ENCODE measurements around the gene BAIAP2.

The BAIAP2 gene

DNA sequence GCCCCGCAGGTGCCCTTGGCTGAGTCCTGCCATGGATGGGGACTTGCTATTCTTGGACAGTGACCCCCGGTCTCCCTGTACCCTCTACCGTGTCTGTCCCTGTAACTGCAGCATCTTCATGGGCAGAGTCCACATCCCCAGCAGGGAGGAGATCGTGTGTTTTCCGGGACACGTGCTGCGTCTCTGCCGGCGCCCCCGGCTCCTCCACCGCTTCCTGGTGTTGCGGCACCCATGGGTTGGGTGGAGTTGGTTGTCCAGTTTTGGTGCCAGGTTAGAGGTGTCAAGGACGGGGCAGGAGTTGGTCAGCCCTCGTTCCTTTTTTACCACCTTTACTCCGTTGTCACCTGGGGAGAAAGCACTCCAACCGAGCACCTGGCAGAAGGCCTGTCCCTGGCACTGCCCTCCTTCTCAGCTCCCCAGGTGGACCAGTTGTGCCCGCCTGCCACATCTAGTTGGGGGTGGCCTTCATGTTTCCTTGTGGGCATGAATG is 20.0 kb downstream of the BAIAP2 start:
- DNase-seq, result no peak

- DNase-seq, result no peak
Observed at GRCh38 chr17:81056312-81056711, 21.4 kb downstream of the BAIAP2 start.

DNA sequence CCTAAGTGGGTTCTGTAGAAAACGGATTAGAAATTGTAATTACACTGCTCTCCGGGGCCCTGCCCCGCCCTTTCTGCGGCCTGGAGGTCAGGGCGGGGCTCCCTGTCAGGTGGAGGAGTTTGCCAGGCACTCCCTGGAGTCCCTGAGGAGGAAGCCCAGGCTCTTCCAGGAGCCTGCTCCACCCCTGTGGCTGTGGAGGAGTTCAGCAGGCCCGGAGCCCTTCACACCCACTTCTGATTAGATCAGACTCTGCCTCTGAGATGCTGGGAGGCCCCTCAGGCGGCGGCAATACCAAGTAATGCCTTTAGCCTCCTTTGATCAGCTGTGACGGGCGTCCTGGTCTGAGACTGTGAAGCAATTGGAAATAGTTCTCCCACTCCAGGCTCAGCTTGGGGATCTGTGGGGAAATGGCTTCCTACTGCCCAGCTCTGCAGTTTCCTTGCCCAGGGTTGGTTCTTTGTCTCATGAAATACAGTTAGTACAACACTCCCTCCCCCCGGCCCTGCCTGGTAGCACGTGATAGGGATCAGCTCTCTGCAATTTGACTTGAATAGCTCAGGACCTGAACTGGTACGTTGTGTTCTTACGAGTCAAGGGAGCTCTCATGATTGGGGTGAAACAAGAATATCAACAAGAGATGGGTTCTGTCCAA is 22.3 kb downstream of the BAIAP2 start:
- peak; percentile 29 for DNase-seq

DNA sequence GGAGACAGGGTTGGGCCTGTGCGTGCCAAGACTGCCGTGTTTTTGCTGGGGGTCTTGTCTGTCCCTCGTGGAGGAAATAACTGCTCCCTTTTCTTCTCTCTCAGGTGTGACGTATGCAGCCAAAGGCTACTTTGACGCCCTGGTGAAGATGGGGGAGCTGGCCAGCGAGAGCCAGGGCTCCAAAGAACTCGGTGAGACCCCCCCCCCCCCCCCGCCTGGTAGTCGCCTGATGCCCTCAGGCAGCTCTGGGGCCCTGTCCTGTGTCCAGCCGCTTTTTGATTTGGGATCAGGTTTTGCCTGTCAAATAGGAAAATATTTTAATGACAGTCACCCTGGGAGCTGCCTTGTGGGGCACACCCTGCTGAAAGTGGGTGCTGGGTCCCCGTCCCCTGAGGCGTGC is 22.8 kb downstream of the BAIAP2 start:
- DNase-seq, result no peak

DNA sequence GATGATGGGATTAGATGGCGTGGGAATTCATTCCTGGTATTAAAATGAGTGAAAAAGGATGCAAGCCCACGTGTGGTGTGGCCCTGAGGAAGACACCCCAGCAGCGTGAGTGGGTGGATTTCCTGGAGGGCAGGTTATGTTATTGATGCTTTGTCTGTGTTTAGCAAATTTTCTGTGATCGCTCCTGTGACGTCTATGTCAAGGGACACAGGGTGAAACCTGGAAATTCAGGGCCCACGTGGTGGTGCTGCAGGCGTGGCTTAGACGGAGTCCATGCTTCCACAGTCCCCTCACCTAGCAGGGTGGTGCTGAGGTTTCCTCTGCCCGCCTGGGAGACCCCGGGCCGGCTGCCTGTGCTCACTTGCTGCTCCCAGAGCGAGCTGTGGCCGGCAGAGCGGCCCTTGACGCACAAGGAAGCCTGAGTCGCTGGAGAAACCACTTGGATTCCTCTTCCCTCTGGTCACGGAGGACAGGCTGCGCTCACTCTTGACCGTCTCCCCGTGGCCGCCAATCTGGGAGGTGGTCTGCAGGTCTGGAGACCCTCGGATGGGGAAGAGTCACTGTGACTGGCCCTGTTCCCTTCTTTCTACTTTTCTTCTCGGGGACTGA is 23.4 kb downstream of the BAIAP2 start:
- no peak for DNase-seq

DNA sequence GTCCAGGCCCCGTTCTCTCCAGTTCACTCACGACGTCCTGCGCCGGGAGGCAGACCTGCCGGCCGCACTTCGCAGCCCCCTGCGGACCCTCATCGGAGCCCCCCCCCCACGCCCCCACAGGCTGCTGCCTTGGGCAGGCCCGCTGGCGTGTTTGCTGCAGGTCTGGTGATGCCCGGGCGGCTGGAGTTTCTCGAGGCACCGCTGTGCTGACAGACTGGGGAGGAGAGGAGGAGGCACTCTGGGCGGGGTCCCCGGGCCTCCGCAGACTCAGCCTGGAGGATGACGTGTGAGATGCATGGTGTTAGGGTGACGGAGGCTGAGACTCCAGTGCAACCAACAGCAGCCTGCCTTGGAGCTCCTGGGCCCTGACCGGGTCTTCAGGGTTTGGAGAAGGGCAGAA is 24.1 kb downstream of the BAIAP2 start:
- no peak for DNase-seq

DNA sequence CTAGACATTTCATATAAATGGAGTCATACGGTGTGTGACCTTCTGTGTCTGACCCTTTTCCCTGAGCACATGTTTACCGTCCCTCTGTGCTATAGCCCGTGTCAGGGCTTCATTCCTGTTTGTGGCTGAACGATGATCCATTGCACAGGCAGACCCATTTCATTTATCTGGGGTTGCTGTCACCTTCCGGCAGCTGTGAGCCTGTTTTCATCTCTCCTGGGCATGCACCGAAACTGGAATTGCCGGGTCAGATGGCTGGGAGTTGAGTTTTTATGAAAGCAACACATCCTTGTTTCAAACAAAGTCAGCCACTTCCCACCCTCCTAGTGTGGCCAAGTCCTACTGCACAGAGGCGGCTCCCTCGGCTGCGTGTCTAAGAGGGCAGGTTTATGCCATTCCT is 25.5 kb downstream of the BAIAP2 start:
- no peak for DNase-seq

DNA sequence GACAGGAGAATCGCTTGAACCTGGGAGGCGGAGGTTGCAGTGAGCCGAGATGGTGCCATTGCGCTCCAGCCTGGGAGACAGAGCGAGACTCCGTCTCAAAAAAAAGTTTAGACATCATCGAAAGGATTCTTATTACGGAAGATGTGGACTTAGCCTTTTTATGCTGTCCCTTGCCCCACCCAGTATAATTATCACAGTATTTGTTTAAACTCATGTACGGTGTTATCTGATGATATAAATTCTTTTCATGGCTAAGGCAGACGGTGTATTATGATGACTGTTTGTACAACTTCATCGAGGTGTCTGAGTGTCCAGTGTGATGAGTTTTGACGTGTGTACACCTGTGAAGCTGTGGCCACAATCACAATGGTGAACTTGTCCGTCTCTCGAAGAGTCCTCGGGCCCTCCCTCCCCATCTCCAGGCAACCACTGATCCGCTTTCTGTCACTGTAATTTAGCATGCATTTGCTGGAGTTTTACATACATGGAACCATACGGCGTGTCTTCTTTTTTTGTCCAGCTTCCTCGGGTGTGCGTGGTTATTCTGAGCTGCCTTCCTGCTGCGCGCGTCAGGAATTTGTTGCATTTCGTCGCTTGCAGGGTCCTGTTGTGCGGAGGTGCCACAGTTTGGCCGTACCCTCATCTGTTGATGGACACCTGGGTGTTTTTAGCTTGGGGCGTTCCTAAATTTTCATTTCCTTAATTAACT is 26.2 kb downstream of the BAIAP2 start:
- DNase-seq, result no peak

DNA sequence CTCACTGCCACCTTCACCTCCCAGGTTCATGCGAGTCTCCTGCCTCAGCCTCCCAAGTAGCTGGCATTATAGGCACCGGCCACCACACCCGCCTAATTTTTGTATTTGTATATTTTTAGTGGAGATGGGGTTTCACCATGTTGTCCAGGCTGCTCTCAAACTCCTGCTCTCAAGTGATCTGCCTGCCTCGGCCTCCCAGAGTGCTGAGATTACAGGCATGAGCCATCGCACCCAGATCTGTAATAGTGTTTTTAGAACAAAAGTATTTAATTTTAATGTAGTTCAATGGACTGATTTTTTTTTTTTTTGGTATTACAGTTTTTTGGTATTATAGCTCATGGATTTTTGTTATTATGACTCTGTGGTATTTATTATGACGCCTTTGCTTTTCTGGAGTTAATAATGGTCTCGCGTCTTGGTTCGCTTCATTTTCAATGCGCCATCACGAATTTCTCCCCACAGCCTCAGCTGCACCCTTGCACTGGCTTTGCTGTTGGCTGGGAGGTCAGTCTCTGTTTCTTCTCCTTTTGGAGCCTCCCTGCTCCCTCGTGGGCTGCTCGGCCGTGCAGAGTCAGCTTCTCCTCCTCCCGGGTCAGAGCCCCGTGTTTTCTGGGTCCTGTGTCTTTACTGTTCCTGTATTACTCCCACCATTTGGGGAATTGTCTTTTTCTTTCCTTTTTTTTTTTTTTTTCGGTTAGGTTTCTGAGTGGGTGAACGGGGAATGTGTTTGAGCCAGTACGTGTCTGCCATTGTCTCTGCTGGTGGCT is 27.2 kb downstream of the BAIAP2 start:
- DNase-seq, result no peak

DNA sequence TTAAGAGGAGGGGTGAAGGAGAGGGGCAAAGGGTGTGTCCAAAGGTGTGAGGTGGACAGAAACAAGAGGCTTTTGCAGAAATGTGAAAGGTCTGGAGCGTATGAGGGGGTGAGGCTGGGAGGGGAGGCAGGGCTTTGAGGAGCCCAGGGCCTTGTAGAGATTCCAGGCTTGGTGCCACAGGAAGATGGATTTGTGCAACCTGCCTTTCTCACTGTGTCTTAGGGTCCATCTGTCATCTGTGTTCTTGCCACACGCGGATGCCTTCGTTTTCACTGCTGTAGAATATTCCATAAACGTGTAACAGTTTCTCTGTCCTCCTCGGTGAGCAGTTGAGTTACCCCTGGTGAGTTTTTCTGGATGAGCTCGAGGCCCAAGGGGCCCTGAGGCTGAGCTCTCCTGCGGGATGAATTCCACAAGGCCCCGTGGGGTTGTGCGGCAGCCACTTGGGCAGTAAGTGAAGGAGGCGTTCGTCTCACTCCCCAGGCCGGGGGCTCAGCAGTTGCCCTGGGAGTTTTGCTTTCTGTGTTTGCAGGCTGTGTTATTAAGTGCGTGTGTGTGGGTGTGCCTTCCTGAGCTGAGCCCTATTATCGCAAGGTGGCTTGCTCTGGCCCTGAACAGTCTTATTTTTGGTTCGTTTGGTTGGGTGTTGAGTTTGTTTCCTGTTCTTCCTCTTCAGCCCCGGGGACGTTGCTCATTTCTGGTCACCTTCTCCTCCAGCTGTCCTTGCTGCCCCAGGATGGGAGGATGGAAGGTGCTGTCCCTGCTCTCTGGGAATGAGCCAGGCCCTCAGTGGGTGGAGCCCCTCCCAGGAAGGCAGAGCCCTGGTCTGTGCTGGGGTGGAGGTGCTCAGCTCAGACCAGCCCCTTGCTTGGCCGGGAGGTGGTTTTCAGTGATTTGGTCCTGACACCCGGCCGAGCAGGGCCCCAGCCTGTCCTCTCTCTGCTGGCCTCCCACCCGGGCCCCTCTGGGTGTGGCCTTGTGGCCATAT is 28.4 kb downstream of the BAIAP2 start:
- no peak for DNase-seq

DNA sequence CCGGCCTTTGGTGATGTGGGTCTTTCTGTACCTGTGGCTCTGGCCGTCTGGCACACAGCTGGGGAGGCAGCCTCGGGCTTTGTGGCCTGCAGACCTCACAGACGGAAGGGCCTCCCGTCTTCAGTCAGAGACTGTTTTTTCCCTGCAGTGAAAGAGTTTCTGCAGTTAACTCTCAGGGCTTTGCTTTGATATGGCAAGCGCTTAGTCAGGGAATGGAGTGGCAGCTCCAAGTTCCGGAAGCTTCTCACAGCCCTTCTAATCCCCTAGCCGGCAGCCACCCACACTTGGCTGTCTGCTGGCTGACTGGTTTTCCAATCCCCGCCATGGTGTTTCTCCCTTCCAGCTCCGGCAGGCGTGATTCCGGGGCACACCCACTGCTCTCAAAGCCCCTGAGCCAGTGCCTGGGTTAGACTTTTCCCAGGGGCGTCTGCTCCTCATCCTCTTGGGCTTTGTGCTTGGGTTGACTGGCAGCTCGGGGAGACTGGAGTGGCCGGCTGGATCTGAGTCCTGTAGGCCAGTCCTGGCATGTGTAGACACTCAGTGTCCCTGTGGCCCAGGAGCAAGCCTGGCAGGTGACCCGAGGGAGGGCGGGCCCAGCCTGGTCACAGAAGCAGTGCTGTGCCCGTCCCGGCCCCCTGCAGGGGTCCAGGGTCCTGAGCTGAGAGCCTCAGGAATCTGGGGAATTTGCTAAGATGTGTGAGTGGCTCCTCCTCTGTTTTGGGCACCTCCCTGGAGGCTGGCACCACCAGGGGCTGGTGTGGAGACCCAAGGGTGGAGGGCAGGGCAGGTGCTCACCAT is 29.9 kb downstream of the BAIAP2 start:
- peak; percentile 73 for DNase-seq

GRCh38 chr17:81065500-81065899 is 30.5 kb downstream of the BAIAP2 start:
- no peak for DNase-seq

- no peak for DNase-seq
Observed at GRCh38 chr17:81066072-81066471, 31.1 kb downstream of the BAIAP2 start.

DNA sequence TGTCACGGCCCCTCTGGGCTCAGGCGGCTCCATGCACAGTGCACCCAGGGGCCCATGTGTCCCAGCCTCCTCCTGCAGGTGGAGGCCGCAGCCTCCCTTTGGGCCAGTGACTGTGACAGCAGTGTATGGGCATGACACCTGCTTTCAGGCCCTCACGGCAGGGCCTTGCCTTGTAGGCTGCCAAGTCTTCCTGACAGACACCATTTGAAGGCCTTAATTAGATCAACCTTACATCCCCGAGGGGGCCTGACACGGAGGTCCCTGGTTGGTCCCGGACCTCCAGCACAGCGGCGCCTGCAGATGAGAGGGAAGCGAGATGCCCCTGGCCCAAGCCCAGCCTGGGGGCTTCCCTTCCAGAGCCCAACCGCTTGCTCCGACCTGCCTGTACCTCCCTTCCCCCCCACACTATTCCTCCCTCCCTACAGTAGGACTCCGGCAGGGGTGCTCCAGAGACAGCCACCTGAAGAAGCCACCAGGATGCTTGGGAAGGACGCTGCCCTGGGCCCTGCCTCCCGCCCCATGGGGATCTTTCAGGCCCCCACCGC is 31.9 kb downstream of the BAIAP2 start:
- no peak for DNase-seq

- DNase-seq, result peak; percentile 7
Observed at GRCh38 chr17:81067391-81067811, 32.5 kb downstream of the BAIAP2 start.

DNA sequence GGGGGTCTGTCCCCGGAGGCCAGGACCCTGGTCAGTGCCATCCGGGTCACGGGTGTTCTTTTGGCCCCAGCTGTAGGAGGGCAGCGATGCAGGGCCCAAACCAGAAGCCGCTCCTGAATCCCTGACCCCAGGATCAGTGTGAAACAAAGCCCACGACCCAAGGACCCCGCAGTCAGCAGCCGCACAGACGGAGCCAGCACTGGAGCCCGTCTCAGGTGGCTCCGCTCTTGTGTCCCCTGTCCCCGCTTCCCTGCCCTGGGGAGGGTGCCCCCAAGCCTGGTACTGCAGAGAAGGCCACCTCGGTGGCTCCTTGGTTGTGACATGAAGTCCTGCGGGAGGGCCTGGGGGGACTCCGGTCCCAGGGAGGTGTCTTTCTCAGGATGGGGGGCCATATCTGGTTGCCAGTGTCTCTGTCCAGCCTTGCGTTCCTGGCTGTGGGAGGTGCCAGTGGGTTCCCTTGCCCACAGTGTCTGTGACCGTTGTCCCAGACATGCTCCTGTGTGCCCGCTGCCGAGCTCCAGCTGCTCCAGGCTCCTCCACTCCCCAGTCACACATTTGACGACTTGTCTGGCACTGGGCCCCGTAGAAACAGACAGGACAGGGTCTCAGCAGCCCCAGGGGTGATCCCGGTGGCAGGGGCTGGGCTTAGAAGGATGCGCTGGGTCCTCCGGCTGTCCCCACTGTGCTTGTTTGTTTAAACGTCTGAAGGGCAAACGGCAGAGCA is 33.6 kb downstream of the BAIAP2 start:
- DNase-seq, result no peak

DNA sequence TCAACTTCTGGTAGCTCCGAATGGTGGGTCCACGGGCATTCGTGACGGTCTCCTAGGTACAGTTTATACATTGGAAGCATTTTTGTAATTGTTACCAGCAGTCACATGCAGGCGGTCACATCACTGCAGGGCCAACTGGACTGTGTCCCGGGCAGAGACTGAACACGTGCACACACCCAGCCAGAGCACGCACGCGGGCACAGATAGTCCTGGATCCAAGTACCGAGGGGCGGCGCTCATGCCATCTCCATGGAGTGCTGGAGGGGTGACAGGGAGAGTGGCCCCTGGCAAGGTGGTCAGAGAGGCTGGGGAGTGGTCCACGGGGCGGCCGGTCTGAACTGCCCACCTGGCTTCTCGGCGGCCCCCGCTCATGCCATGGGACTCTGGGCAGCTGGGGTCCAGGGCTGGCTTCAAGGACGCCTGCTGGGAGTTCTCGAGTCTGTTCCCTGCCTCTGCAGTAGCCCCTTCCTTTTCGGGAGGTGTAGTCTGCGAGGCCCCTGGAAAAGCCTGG is 34.2 kb downstream of the BAIAP2 start:
- DNase-seq, result no peak

GRCh38 chr17:81070541-81071246 is 35.7 kb downstream of the BAIAP2 start:
- DNase-seq, result no peak

Measured in fibroblast of skin of right quadriceps (primary cell).